ENCODE measurements around the gene PRPF40B.

GRCh38 chr12:49626836-49627235, 3.5 kb downstream of the PRPF40B start:
- TF ChIP-seq CTCF (IDR thresholded peaks at IDR 0.05; ENCODE audit: low read depth, low read length) (no peak), MAX (IDR thresholded peaks at IDR 0.05; ENCODE audit: low read depth, low read length) (no peak), POLR2A (IDR thresholded peaks at IDR 0.05; ENCODE audit: extremely low read depth, insufficient read length) (no peak), MYC (IDR thresholded peaks at IDR 0.05; ENCODE audit: low read depth, low read length) (no peak)
